Measurements from ENCODE around the gene XPC. TPM values are rescaled to one million over a fixed set of nuclear protein-coding genes. Genes with fewer than 3 reads are reported as not detected.

Gene XPC
- total RNA-seq, 2 donors from 2014 or later = 41.1 to 53.2 TPM

DNA sequence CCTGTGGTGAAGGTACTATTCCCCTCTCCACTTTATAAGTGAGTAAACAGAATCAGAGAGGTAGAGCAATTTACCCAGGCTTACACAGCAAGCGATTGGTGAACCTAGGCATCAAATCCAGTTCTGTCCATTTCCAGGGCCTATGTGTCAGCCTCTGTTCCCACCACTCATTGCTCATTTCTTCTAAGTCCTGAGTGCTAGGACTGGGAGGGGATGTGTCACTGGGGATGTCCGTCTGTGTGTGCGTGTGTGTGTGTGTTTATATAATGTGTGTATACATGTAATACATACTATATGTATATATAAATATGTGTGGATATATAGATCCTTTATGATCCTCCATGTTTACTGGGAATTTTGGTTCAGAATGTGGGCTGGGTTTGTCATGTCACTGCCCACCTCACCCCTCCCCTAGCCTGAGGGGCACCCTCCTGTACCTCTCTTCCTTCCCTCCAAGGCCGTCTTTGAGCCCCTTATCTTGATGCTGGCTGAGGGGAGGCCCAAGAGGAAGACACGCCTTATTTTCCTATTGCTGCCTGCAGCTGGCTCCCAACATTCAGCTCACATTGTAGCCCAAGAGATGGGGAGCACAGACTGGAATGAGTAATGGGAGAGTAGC lies 51.4 kb downstream of the XPC start:
- Histone ChIP-seq H3K36me3 (peaks cover 11% of the 10 kb centered on the region in 2 donors), H3K27me3 (replicated peaks; ENCODE audit: insufficient read depth) (no peaks in the 10 kb centered on the region), H3K27ac (no peak overlapping the region), H3K4me3 (no peak overlapping the region), H3K9me3 (no peaks in the 10 kb centered on the region), H3K4me1 (replicated peaks) (peaks cover 20% of the 10 kb centered on the region)
- DNase-seq (ENCODE audit: low spot score) = no peak
- WGBS = 69% methylated on average over 5 of the region's 5 CpGs
- intact Hi-C loops (cut with DNase I) = loop anchor here (10.0 kb wide), 1 partner anchor 328 kb away; no protein-coding TSS in a partner anchor
- TF ChIP-seq POLR2A (IDR thresholded peaks at IDR 0.05) = no peak
- TF ChIP-seq, protein P1, sequence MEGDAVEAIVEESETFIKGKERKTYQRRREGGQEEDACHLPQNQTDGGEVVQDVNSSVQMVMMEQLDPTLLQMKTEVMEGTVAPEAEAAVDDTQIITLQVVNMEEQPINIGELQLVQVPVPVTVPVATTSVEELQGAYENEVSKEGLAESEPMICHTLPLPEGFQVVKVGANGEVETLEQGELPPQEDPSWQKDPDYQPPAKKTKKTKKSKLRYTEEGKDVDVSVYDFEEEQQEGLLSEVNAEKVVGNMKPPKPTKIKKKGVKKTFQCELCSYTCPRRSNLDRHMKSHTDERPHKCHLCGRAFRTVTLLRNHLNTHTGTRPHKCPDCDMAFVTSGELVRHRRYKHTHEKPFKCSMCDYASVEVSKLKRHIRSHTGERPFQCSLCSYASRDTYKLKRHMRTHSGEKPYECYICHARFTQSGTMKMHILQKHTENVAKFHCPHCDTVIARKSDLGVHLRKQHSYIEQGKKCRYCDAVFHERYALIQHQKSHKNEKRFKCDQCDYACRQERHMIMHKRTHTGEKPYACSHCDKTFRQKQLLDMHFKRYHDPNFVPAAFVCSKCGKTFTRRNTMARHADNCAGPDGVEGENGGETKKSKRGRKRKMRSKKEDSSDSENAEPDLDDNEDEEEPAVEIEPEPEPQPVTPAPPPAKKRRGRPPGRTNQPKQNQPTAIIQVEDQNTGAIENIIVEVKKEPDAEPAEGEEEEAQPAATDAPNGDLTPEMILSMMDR (IDR thresholded peaks at IDR 0.05) = no peak

DNA sequence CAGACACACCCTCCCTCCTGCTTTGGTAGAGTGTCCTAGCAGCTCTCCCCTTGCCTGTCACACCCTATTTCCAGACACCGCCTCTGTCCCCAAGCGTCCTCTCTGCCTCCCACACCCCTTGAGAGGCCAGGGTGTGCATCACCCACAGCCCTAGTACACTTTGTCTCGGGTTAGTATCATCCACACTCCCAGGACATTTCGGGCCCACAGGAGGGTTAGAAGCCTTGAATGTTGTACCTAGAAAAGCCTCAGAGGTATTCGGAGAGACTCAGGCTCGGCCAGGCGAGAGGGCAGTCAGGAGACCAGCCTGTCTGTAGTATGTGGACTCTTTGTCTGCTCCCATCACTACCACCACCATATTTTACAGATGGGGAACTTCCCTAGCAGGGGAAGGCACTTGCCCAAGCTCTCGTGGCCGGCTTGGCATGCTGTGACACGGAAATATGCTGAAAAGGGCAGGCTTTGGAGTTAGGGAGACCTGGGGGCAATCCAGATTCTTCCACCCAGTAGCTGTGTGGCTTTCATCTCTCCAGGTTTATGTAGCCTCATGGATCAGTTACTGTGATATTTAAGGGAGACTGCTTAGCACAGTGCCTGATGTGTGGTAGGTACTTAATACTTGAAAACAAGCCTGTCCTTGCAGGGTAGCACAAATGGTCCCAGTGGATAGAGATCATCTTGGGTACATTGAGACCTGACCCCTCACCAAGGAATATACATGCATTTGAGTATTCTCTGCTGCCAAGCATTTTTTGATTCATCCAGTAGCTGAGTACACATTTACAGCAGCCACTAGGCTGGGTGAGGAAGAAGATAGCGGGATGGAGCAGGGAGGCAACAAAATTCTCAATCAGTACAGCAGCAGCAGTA lies 52.1 kb downstream of the XPC start:
- H3K4me1 ChIP-seq (replicated peaks) = peaks cover 20% of the 10 kb centered on the region
- TF ChIP-seq, protein P1 (IDR thresholded peaks at IDR 0.05) = no peak
- TF ChIP-seq POLR2AphosphoS5 (IDR thresholded peaks at IDR 0.05) = peak; percentile 0
- peak overlapping the region; percentile 89 to 90 for H3K27ac ChIP-seq
- peaks cover 5 to 9% of the 10 kb centered on the region in 2 donors for H3K36me3 ChIP-seq
- H3K27me3 ChIP-seq (replicated peaks; ENCODE audit: insufficient read depth) = no peaks in the 10 kb centered on the region
- H3K4me3 ChIP-seq = peak overlapping the region; percentile 74 to 77
- DNase-seq (ENCODE audit: low spot score) = no peak
- 39% methylated on average over 11 of the region's 11 CpGs for WGBS
- intact Hi-C loops (cut with DNase I) = loop anchor here (10.0 kb wide), 1 partner anchor 329 kb away; no protein-coding TSS in a partner anchor
- H3K9me3 ChIP-seq = no peaks in the 10 kb centered on the region

- no peaks in the 10 kb centered on the region for H3K27me3 ChIP-seq (replicated peaks; ENCODE audit: insufficient read depth)
- peak; percentile 50 for DNase-seq (ENCODE audit: low spot score)
- H3K9me3 ChIP-seq = no peaks in the 10 kb centered on the region
- H3K4me1 ChIP-seq (replicated peaks) = peaks cover 20% of the 10 kb centered on the region
- TF ChIP-seq POLR2A (IDR thresholded peaks at IDR 0.05) = peak; percentile 55
- TF ChIP-seq, protein P1 (IDR thresholded peaks at IDR 0.05) = no peak
- TF ChIP-seq POLR2AphosphoS5 (IDR thresholded peaks at IDR 0.05) = peak; percentile 36
- WGBS = under 1% methylated on average over 42 of the region's 44 CpGs
- peak overlapping the region; percentile 89 to 90 for H3K27ac ChIP-seq
- peak overlapping the region; percentile 74 to 77 for H3K4me3 ChIP-seq
- intact Hi-C loops (cut with DNase I) = loop anchor here (2.0 to 10.0 kb wide), 2 partner anchors 51 to 329 kb away; no protein-coding TSS in a partner anchor
- H3K36me3 ChIP-seq = peaks cover 0 to under 1% of the 10 kb centered on the region in 2 donors
These were observed 53.0 kb downstream of the XPC start for GRCh38 chr3:14125193-14126016.

GRCh38 chr3:14124615-14125192 lies 53.7 kb downstream of the XPC start, which contains the start of the genes CHCHD4 and TMEM43:
Gene CHCHD4, minus strand, starts transcription at chr3:14124870. Its CDS starts 194 bp downstream, at chr3:14124676.
Gene TMEM43, plus strand, starts transcription at chr3:14125052. Its CDS starts 142 bp downstream, at chr3:14125194.
- H3K36me3 ChIP-seq = no peaks in the 10 kb centered on the region
- under 1% methylated on average over 35 of the region's 55 CpGs for WGBS
- no peaks in the 10 kb centered on the region for H3K27me3 ChIP-seq (replicated peaks; ENCODE audit: insufficient read depth)
- peak; percentile 99 for DNase-seq (ENCODE audit: low spot score)
- peaks cover 20% of the 10 kb centered on the region for H3K4me1 ChIP-seq (replicated peaks)
- H3K4me3 ChIP-seq = peak within 1 kb of the TSS; percentile 74 to 77
- H3K27ac ChIP-seq = peak within 1 kb of the TSS; percentile 89 to 90
- no peaks in the 10 kb centered on the region for H3K9me3 ChIP-seq
- TF ChIP-seq, protein P1 (IDR thresholded peaks at IDR 0.05) = peak in 2 of 4 experiments; percentile 27 to 35
- TF ChIP-seq POLR2A (IDR thresholded peaks at IDR 0.05) (peak; percentile 85), POLR2AphosphoS5 (IDR thresholded peaks at IDR 0.05) (peak; percentile 98)
- intact Hi-C loops (cut with DNase I) = loop anchor here (2.0 to 10.0 kb wide), 3 partner anchors 52 to 330 kb away; no protein-coding TSS in a partner anchor
